DND-41 (cell line): ENCODE data around the gene CENPE.

Experiments
- ATAC-seq: fragments of 200-7000 bp; cut with Tn5 transposase; 3 replicates; pipeline ENCODE4 v1.9.1; 2021; ENCODE audit warnings: low read depth; ENCODE audit not compliant: insufficient read depth
- DNase-seq: peaks from one replicate; pipeline ENCODE4 v3.0.0-alpha.2; 2020
- H2AFZ ChIP-seq: 2 replicates; pipeline ENCODE4 v1.6.0; 2012; ENCODE audit warnings: low read depth, low read length
- H3K27ac ChIP-seq: 2 replicates; pipeline ENCODE4 v1.5.1; 2012; ENCODE audit warnings: low read length, inconsistent platforms
- H3K27me3 ChIP-seq: fragments of 200-600 bp; sonication (generic); 2 replicates; pipeline ENCODE4 v1.6.0; 2012; ENCODE audit warnings: low read length, mild to moderate bottlenecking, inconsistent platforms; ENCODE audit not compliant: insufficient read depth, poor library complexity
- H3K36me3 ChIP-seq: 2 replicates; pipeline ENCODE4 v1.5.1; 2012; ENCODE audit warnings: low read length, inconsistent platforms; ENCODE audit not compliant: insufficient read depth
- H3K4me1 ChIP-seq: 2 replicates; pipeline ENCODE4 v1.5.1; 2012; ENCODE audit warnings: mild to moderate bottlenecking, low read length; ENCODE audit not compliant: insufficient read depth
- H3K4me2 ChIP-seq: 2 replicates; pipeline ENCODE4 v1.6.0; 2012; ENCODE audit warnings: mild to moderate bottlenecking, moderate library complexity, low read length, inconsistent platforms; ENCODE audit not compliant: insufficient read depth
- H3K4me3 ChIP-seq, 2 experiments: fragments of 200-600 bp in 1 of 2; shearing (Covaris generic) in 1 of 2; 2 replicates each; pipeline ENCODE4 v1.5.1; 2012 to 2016; ENCODE audit warnings: inconsistent platforms in 2 of 2, low read length in 2 of 2, mild to moderate bottlenecking in 2 of 2, low read depth in 1 of 2, moderate library complexity in 1 of 2
- H3K79me2 ChIP-seq: 2 replicates; pipeline ENCODE4 v1.6.0; 2012; ENCODE audit warnings: low read length, inconsistent platforms; ENCODE audit not compliant: insufficient read depth
- H3K9ac ChIP-seq: 2 replicates; pipeline ENCODE4 v1.6.0; 2012; ENCODE audit warnings: low read depth, mild to moderate bottlenecking, inconsistent platforms, low read length, moderate library complexity
- H3K9me3 ChIP-seq: 2 replicates; pipeline ENCODE4 v1.5.1; 2012; ENCODE audit warnings: low read length, moderate library complexity, mild to moderate bottlenecking, inconsistent platforms; ENCODE audit not compliant: insufficient read depth, severe bottlenecking
- H4K20me1 ChIP-seq: 2 replicates; pipeline ENCODE4 v1.6.0; 2012; ENCODE audit warnings: low read length; ENCODE audit not compliant: insufficient read depth
- EZH2 ChIP-seq: IDR thresholded peaks from 3 replicates; pipeline ENCODE4 v1.6.1; 2012; ENCODE audit warnings: borderline replicate concordance, low read depth, mild to moderate bottlenecking, moderate library complexity, low read length, inconsistent platforms; ENCODE audit not compliant: severe bottlenecking
- TF ChIP-seq, protein P1 (sequence below): IDR thresholded peaks from 2 replicates; pipeline ENCODE4 v1.5.1; 2012; ENCODE audit warnings: borderline replicate concordance, low read length, moderate library complexity, mild to moderate bottlenecking; ENCODE audit not compliant: poor library complexity, severe bottlenecking; ENCODE audit errors: extremely low read depth

The CENPE gene

DNA sequence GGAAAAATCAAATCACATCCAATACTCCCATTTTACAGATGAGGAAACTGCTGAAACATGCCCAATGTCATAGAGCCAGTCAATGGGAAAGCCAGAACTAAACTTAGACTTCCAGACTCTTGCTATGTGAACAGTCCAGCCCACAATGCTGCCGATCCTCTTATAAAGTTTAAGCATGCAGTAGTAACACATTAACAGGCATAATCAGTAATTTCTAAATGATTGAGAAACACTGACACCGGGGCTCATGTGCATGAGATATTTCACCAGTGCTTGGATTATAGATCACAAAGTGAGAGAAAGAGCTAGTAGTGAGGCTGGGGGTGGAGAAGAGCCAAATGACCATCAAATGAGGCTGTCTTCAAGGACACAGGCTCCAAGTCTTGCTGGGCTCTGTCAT, 101.0 kb downstream of the CENPE start:
- H3K4me1 ChIP-seq = peaks cover 36% of the 10 kb centered on the region
- H4K20me1 ChIP-seq = no peaks in the 10 kb centered on the region
- no peak overlapping the region for H3K4me3 ChIP-seq
- TF ChIP-seq EZH2 = no peak
- TF ChIP-seq, protein P1, sequence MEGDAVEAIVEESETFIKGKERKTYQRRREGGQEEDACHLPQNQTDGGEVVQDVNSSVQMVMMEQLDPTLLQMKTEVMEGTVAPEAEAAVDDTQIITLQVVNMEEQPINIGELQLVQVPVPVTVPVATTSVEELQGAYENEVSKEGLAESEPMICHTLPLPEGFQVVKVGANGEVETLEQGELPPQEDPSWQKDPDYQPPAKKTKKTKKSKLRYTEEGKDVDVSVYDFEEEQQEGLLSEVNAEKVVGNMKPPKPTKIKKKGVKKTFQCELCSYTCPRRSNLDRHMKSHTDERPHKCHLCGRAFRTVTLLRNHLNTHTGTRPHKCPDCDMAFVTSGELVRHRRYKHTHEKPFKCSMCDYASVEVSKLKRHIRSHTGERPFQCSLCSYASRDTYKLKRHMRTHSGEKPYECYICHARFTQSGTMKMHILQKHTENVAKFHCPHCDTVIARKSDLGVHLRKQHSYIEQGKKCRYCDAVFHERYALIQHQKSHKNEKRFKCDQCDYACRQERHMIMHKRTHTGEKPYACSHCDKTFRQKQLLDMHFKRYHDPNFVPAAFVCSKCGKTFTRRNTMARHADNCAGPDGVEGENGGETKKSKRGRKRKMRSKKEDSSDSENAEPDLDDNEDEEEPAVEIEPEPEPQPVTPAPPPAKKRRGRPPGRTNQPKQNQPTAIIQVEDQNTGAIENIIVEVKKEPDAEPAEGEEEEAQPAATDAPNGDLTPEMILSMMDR = no peak
- H3K27ac ChIP-seq = no peak overlapping the region
- no peak overlapping the region for H3K4me2 ChIP-seq
- peaks cover 22% of the 10 kb centered on the region for H3K79me2 ChIP-seq
- H3K27me3 ChIP-seq = no peaks in the 10 kb centered on the region
- no peaks in the 10 kb centered on the region for H3K9me3 ChIP-seq
- ATAC-seq (no peak), DNase-seq (no peak)
- no peak overlapping the region for H3K9ac ChIP-seq
- no peak overlapping the region for H2AFZ ChIP-seq
- H3K36me3 ChIP-seq = peaks cover 9% of the 10 kb centered on the region; the same call in 1 of the 2 replicates

DNA sequence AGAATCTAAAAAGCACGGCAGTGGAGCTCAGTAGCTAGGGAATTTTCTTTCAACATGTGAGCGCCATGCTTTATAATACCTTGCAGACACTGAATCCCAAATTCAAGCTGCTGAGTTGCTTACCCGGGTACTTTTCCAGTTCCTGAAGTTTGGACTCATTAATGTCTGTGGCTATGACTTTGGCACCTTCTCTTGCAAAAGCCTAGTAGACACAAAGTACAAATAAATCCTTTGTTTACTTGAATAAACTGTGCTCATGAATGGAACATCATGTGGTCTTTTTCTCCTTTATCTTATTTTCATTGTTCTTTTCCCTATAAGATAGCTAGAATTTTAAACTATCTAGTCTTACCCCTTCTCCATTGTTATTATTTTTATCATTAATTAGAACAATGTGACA, 103.1 kb downstream of the CENPE start:
- no peak overlapping the region for H3K4me2 ChIP-seq
- peaks cover 22% of the 10 kb centered on the region for H3K79me2 ChIP-seq
- no peak overlapping the region for H2AFZ ChIP-seq
- no peaks in the 10 kb centered on the region for H3K27me3 ChIP-seq
- no peak for TF ChIP-seq EZH2
- TF ChIP-seq, protein P1 = no peak
- H4K20me1 ChIP-seq = no peaks in the 10 kb centered on the region
- H3K27ac ChIP-seq = no peak overlapping the region
- ATAC-seq (no peak), DNase-seq (no peak)
- H3K36me3 ChIP-seq = peaks cover 27% of the 10 kb centered on the region
- no peaks in the 10 kb centered on the region for H3K9me3 ChIP-seq
- no peak overlapping the region for H3K4me3 ChIP-seq
- no peak overlapping the region for H3K9ac ChIP-seq
- peaks cover 44% of the 10 kb centered on the region for H3K4me1 ChIP-seq

DNA sequence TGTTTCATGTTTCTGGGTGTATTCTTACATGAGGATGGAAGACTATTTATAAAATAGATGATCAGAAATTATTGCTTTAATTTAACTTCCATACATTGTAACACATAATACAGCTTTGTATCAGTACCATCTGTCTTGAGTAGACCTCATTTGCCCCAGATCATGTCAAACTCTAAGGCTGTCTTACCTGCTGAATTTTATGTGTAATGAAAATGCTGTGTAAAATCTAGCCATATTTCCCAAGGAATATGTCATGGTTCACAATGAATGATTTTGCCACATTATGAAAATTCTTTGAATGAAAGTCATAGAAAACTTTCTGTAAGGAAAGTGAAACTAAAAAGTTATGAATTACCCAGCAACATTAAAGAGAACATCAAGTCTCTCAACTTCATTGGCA, 105.9 kb downstream of the CENPE start:
- DNase-seq (no peak), ATAC-seq (0 out of 3 replicates have a peak, but pooled peaks have one; percentile 39)
- Histone ChIP-seq H3K9ac (peak overlapping the region; percentile 22), H3K4me1 (peaks cover 20% of the 10 kb centered on the region), H2AFZ (0 out of 2 replicates have a peak overlapping the region, but pooled peaks have one; percentile 22), H3K79me2 (no peaks in the 10 kb centered on the region), H3K27me3 (no peaks in the 10 kb centered on the region), H3K9me3 (no peaks in the 10 kb centered on the region), H3K4me3 (no peak overlapping the region), H3K36me3 (peaks cover 53% of the 10 kb centered on the region), H3K4me2 (peak overlapping the region; percentile 51), H3K27ac (peak overlapping the region; percentile 36), H4K20me1 (no peaks in the 10 kb centered on the region)
- no peak for TF ChIP-seq EZH2
- TF ChIP-seq, protein P1 = no peak
